Measurements from ENCODE around the gene HTT-AS. TPM values are rescaled to one million over a fixed set of nuclear protein-coding genes. Genes with fewer than 3 reads are reported as not detected.

The HTT-AS gene
- total and polyA plus RNA-seq, 2 of the 13 experiments (the other 11 are each of a cell fraction or from before 2014, with no cell fraction given): not detected

DNA sequence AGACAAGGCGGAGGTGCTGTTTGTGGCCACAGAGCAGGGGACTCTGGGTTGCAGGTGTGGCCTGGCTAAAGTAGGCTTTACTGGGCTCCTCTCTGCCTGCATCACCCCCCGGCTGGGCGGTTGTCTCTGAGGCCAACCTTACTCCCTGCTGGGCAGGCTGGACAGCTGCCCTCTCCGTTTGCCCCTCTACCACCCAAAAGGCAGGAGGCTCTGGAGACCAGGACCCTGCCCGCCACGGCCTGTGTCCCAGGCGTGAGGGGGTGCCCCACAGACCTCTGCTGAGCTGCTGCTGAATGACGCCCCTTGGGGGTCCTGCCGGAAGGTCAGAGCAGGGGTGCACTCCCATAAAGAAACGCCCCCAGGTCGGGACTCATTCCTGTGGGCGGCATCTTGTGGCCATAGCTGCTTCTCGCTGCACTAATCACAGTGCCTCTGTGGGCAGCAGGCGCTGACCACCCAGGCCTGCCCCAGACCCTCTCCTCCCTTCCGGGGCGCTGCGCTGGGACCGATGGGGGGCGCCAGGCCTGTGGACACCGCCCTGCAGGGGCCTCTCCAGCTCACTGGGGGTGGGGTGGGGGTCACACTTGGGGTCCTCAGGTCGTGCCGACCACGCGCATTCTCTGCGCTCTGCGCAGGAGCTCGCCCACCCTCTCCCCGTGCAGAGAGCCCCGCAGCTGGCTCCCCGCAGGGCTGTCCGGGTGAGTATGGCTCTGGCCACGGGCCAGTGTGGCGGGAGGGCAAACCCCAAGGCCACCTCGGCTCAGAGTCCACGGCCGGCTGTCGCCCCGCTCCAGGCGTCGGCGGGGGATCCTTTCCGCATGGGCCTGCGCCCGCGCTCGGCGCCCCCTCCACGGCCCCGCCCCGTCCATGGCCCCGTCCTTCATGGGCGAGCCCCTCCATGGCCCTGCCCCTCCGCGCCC lies 920 bp downstream of the HTT-AS start (continued):
- TF ChIP-seq, protein P1, sequence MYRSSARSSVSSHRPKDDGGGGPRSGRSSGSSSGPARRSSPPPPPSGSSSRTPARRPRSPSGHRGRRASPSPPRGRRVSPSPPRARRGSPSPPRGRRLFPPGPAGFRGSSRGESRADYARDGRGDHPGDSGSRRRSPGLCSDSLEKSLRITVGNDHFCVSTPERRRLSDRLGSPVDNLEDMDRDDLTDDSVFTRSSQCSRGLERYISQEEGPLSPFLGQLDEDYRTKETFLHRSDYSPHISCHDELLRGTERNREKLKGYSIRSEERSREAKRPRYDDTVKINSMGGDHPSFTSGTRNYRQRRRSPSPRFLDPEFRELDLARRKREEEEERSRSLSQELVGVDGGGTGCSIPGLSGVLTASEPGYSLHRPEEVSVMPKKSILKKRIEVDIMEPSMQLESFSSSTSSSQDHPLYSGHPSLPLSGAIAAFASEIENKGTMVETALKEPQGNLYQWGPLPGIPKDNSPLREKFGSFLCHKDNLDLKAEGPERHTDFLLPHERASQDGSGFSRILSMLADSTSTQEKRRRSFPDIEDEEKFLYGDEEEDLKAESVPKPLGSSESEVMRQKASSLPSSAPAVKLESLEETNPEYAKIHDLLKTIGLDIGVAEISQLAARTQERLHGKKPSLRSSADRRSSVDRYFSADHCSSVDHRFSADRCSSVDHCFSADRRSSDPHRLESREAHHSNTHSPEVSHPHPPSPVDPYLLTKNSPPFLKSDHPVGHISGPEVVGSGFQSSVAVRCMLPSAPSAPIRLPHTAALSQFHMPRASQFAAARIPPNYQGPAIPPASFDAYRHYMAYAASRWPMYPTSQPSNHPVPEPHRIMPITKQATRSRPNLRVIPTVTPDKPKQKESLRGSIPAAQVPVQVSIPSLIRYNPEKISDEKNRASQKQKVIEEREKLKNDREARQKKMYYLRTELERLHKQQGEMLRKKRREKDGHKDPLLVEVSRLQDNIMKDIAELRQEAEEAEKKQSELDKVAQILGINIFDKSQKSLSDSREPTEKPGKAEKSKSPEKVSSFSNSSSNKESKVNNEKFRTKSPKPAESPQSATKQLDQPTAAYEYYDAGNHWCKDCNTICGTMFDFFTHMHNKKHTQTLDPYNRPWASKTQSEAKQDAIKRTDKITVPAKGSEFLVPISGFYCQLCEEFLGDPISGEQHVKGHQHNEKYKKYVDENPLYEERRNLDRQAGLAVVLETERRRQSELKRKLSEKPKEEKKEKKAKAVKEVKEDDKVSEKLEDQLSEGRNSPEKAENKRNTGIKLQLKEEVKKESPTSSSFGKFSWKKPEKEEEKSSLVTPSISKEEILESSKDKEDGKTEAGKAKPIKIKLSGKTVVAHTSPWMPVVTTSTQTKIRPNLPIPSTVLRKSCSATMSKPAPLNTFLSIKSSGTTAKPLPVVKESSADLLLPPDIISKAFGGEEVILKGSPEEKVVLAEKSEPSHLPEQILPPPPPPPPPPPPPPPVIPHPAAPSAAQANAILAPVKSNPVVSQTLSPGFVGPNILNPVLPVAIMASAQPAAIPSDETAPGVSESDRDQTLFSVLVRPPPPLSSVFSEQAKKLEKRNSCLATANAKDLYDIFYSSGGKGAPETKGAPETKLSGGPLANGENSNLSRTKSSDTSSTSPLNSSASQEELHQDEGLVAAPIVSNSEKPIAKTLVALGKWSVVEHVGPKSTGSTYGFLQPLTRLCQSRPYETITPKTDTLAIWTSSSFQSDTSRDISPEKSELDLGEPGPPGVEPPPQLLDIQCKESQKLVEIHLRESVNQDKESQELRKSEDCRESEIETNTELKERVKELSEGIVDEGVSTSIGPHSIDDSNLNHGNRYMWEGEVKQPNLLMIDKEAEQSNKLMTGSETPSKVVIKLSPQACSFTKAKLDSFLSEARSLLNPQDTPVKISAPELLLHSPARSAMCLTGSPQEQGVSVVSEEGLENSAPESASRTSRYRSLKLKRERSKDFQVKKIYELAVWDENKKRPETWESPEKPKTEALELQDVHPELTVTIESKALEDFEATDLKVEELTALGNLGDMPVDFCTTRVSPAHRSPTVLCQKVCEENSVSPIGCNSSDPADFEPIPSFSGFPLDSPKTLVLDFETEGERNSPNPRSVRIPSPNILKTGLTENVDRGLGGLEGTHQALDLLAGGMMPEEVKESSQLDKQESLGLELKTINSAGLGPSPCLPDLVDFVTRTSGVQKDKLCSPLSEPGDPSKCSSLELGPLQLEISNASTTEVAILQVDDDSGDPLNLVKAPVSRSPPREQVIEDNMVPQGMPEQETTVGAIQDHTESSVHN (CRISPR knock-in tag; IDR thresholded peaks at IDR 0.05): no peak
- TF ChIP-seq ZNF30 (CRISPR knock-in tag; IDR thresholded peaks at IDR 0.05) (0 out of 2 replicates have a peak, but pooled peaks have one; percentile 40), HDAC2 (CRISPR knock-in tag; IDR thresholded peaks at IDR 0.05) (no peak), SIX1 (CRISPR knock-in tag; IDR thresholded peaks at IDR 0.05; ENCODE audit: borderline replicate concordance) (no peak), ZC3H4 (CRISPR knock-in tag; IDR thresholded peaks at IDR 0.05; ENCODE audit: borderline replicate concordance) (no peak), ZBTB7B (CRISPR knock-in tag; IDR thresholded peaks at IDR 0.05) (peak; percentile 86), ARNT (IDR thresholded peaks at IDR 0.05) (no peak), SALL2 (CRISPR knock-in tag; IDR thresholded peaks at IDR 0.05) (no peak; the same call in 1 of the 2 replicates), SKI (IDR thresholded peaks at IDR 0.05; ENCODE audit: partially characterized antibody) (peak; percentile 78), FOXJ3 (CRISPR knock-in tag; IDR thresholded peaks at IDR 0.05; ENCODE audit: borderline replicate concordance) (no peak), SOX13 (IDR thresholded peaks at IDR 0.05) (no peak), SOX13 (CRISPR knock-in tag; conservative IDR thresholded peaks at IDR 0.05 in 1 of 2, IDR thresholded peaks at IDR 0.05 in 1 of 2) (peak in 1 of 2 experiments; percentile 56; a peak in 1 of 4 replicates), SNAPC5 (CRISPR knock-in tag; IDR thresholded peaks at IDR 0.05; ENCODE audit: borderline replicate concordance) (no peak), YY1 (IDR thresholded peaks at IDR 0.05; ENCODE audit: insufficient read depth, insufficient replicate concordance, low read depth, low read length) (peak; percentile 44), HMGXB3 (CRISPR knock-in tag; IDR thresholded peaks at IDR 0.05; ENCODE audit: borderline replicate concordance) (0 out of 2 replicates have a peak, but pooled peaks have one; percentile 48)
- TF ChIP-seq, protein P2, sequence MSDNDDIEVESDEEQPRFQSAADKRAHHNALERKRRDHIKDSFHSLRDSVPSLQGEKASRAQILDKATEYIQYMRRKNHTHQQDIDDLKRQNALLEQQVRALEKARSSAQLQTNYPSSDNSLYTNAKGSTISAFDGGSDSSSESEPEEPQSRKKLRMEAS (IDR thresholded peaks at IDR 0.05): peak; percentile 77
